Medulla oblongata (tissue), 1 donor: ENCODE measurements around the gene LTF.
"Not testable (repeated sequence)": the region's sequence is repeated elsewhere in the genome, so short reads cannot be mapped to it uniquely, and the experiment has no call there.

Experiments
- DNase-seq: peaks from one replicate; pipeline ENCODE4 v3.0.0-alpha.2; 2015; ENCODE audit errors: extremely low spot score

LTF gene

DNA sequence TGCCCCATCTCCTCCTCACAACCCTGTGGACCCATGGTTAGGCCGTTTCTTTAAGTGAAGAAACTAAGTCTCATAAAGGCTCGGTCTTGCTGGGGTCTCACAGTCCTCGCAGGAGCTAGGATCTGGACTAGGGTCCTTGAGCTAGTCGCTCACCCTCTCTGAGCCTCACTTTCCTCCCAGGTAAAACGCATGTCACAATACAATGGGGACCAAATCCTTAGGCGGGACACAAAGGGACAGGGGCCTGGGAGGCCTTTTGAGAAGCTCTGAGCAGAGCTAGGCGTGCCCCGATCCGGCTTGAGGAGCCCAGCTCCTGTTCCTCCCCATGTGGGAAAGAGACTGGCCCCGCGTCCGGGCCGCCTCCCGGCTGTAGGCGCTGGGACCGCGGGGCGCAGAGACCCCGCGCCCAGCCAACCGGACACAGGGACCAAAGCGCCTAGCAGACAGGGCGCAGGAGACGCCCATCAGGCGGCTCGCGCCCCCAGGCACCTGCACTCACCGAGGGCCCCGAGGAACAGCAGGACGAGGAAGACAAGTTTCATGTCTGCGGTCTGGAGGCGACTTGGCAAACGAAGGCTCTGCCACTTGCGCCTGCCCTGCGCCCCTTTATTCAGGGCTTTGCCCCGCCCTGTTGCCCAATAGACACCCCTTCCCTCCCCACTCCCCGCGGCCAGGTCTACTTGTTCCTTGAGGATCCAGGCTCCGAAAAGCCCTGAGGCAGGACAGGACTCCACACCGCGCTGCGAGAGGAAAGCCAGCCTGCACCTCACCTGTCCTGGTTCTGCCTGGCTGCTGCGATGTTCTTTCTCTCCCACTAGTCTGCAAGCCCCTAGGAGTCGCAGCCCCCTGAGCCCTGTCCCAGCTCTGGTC lies at the start of gene LTF:
LTF (minus strand) TSS at position 580 of the 870 bp plus-strand sequence; CDS start at position 542, 38 bp downstream.
- no peak for DNase-seq

DNA sequence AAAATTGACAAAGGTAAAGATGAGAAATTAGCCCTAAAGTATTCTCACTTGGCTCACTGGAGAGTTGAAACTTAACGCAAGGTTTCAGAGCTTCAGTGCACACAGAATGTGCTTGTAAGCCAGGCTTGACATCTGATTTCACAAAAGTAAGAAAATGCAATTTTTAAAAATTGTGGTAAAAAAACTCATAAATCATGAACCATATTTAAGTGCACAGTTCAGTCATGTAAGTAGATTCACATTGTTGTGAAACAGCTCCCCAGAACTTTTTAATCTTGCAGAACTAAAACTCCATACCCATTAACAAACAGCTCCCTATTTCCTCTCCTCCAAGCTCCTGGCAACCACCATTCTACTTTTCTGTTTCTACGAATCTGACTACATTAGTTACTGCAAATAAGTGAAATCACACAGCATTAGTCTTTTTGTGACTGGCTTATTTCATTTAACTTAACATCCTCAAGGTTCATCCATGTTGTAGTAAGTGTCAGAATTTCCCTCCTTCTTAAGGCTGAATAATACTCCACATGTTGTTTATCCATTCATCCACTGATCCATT lies 47.6 kb upstream of the LTF start:
- no peak for DNase-seq

DNA sequence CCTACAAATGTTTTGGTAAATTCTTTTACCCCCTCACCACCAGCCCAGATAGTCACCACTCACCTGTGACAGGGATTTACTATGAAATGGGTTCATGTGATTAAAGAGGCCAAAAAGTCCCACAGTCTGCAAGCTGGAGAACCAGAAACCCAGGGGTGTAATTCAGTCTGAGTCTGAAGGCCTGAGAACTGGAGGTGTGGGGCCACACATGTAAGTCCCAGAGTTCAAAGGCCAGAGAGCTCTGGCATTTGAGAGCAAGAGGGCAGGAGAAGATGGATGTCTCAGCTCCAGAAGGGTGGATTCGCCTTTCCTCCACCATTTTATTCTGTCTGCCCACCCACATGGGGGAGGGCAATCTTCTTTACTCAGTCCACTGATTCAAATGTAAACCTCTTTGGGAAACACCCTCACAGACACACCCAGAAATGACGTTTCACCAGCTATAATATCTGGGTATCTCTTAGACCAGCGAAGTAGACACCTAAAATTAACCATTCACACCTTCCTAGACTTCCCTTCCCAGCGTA lies 45.0 kb upstream of the LTF start:
- no peak for DNase-seq

DNA sequence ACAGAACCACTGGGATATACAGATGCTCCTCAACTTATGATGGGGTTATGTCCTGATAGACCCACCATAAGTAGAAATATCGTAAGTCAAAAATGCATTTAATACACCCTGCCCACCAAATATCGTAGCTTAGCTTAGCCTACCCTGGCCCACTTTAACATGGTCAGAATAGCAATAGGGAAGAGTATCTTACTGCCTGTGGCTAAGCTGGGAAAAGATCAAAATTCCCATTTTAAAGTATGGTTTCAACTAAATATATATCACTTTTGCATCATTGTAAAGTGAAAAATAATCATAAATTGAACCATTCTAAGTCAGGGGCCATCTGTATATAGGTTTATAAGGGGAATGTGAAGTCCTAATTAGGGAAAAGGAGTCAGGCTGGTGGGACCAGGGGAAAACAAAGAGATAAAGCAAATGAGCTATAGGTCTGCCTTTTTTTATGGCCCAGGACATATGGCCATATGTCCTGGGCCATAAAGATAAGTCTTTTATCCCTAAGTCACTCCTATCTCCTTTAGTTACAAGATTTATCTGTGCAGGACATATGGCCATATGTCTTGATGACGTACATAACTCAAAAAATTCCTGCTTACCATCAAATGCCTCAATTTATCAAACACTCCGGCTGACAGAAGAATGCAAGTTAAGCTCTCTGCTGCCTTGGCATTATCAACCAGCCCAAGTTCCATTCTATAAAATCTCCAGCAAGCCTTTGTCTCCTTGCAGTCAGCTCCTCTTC lies 44.3 kb upstream of the LTF start:
- DNase-seq = no peak

DNA sequence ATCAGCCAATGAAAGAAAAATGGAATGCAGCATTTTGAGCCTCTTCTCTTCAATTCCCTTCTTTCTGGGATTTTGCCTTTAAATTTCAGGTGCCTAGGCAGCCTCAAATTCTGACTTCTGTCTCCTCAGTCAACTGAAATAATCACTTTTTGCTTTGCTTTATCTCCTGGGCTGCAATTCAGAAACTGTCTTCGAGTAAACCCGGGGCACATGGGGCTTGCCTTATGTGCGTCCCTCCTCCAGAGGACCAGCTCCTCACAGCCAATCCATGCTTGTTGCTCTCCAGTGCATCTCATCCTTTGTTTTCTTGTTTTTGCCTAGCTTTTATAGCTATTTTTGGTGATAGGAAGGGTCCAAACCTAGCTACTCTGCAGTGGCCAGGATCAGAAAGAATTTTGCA lies 41.8 kb upstream of the LTF start:
- DNase-seq = no peak

GRCh38 chr3:46505953-46506352 lies 41.2 kb upstream of the LTF start:
- no peak for DNase-seq

GRCh38 chr3:46504789-46505188 lies 40.1 kb upstream of the LTF start:
- no peak for DNase-seq

DNA sequence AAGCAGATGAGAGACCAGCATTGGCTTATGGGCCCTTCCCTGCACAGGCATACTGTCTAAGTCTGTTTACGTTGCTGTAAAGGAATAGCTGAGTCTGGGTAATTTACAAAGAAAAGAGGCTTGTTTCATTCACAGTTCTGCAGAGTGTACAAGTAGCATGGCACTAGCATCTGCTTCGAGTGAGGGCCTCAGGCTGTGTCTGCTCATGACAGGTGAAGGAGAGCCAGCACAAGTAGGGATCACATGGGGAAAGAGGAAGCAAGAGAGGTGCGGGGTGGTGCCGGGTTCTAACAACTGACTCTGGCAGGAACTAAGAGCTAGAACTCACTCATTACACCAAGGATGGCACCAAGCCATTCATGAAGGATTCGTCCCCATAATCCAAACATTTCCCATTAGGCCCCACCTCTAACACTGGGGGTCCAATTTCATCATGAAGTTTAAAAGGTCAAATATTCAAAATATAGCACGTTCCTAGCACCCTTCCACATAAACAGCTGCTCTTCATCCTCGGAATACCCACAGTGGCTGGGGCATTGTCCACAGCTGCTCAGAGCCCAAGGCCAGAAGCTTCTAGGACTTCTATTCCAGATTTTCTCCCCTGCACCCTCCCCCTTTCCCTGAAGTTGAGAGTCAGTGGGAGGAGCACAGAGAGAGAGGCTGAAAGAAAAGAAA lies 38.6 kb upstream of the LTF start:
- DNase-seq = no peak

DNA sequence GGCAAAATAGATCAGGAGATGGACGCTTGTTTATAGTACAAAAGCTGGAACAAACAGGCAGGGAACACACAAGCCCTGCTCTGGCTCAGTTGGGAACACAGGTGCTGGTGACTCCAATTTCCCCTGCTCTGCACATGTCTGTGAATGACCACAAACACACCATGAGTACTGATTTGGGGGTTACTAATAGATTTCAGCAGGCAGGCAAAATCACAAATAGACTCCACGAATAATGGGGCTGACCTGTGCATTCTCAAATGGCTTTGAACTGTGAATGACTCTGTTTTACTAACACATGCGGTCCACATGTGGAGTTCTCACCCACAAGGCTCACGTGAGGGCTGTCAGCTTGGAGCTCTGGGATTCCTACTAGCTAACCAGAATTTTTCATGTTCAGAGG lies 37.0 kb upstream of the LTF start:
- DNase-seq = no peak

- no peak for DNase-seq
These were observed 36.2 kb upstream of the LTF start for GRCh38 chr3:46500656-46501635.

DNA sequence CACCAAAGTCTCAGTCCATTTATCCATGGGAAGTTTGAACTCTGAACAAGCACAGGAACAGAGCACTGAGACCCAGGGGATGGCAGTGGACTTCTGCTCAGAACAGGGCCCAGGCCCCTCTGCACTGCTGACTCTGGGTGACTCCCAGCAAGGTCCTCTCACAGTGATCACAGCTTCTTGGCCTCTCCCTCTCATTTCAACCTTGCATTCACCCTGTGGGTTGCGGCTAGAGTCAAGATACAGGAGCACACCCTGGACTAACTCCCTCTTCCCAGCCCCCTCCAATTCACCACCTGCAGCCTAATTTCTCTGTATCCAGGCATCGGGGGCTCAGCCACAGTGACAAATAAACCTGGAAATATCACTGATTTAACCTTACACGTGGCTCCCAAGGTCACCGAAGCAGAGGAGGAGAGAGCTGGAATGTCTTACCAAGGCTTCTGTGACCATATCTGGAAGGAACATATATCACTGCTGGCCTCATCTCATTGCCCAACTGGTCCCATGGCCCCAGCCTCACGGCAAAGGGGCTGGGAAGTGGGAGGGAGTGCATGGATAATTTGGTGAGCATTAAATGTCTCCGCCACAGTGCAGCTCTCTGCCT lies 34.3 kb upstream of the LTF start:
- no peak for DNase-seq

DNA sequence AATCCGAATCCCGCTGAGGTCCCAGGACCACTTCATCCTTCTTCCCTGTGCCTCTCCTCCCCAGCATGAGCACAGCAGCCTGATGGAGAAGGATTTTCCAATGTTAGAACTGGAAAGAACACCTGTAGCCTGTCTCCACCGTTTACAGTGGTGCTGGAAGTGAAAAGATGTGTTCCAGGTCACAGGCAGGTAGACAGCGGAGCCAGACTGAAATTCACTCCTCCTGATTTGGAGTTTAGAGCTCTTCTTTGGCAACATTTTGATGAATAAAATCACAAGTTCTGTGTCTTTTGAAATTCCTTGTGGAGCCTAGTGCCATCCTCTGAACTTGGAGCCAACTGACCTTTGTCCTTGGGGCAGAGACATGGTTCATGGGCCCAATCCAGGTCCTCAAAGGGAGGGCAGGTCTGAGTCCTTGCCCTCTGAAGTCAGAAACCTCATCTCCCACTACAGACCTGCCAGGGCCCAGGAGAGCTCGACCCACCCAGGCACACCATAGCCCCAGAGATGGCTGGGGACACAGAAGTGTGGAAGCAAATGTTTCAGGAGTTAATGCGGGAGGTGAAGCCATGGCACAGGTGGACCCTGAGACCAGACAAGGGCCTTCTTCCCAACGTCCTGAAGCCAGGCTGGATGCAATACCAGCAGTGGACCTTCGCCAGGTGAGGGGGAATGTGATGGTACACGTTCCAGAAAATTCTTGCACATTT lies 33.0 kb upstream of the LTF start, which contains the start of gene RTP3:
RTP3 (plus strand) TSS at position 421 of the 710 bp plus-strand sequence; CDS start at position 508, 87 bp downstream.
- no peak for DNase-seq

- DNase-seq = no peak
These were observed 32.2 kb upstream of the LTF start for GRCh38 chr3:46496746-46497555.

DNA sequence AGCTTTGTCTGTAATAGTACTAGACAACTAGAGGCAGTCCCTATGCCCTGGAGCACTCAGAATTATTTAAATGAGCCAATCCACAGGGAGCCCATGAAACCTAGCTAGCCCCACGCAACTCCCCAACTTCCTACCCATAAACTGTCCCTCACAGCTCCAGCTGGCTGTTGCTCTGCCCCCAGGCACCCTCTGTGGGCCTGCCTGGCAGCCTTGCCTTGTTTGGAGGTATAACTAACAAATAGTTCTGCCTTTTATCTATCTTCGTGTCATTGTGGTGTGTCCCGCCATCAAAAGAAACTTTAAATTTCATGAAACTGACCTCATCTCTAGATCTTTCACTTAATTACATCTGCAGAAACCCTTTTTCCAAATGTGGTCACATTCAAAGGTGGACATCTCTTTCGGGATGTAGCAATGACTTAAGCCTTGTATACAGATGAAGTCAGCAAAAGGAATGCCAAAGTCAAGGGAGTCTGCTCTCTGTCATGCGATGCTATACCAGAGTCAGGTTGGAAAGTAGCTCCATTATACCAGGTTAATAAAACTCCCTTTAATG lies 31.3 kb upstream of the LTF start:
- DNase-seq = no peak

- DNase-seq = not testable (repeated sequence)
These were observed 29.8 kb upstream of the LTF start for GRCh38 chr3:46494491-46494890.

DNA sequence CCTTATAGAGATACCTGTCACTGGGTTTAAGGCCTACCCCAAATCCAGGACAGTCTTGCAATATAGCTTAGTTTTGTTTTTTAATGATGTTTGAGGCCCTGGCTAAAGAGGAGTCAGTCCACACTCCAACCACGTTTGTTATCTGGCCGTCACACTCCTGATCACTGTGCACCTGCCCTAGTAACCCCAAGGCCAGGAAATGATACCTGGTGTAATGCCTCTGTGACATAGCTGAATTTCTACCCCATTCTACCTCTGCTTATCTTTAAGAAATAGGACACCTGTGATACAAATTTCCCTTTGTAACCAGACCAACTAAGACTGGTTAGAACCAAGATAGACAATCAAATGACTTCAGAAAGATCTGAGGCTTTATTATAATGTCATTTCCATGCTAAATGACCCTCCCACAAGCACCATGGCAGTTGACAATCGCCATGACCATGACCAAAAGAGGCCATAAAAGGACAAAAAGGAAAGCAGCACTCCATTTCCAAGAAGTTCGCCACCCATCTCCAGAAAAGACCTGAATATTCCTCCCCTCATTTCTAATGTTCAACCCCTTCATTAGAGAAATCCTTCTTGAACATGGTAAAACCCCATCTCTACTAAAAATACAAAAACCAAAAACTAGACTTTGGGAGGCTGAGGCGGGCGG lies 28.3 kb upstream of the LTF start:
- DNase-seq = no peak
